Pancreas (tissue), 10 donors: ENCODE measurements around the gene LINGO3. TPM values are rescaled to one million over a fixed set of nuclear protein-coding genes. Genes with fewer than 3 reads are reported as not detected.

Experiments
- ATAC-seq, 4 donors: fragments of 200-7000 bp; cut with Tn5 transposase; one replicate each; pipeline versions ENCODE4 v1.8.0 to v1.9.1; 2020; ENCODE audit warnings: mild to moderate bottlenecking in 4 of 4, moderate library complexity in 4 of 4
- DNase-seq, 6 donors: peaks; one replicate each; pipeline ENCODE4 v3.0.0-alpha.2; 2020
- FAIRE-seq: peaks from 2 replicates; lab custom pipeline; 2012; peaks lifted over from hg19 to GRCh38; lab: Jason Lieb, UNC
- H3K27ac ChIP-seq, 4 donors: fragments of 200-600 bp; sonication (generic); 1 replicate in 3 of 4; 2 replicates in 1 of 4; pipeline versions ENCODE4 v1.5.0 to v1.8.0; 2020
- H3K27me3 ChIP-seq, 4 donors: fragments of 200-600 bp; one replicate each; pipeline ENCODE4 v1.8.0; 2021
- H3K36me3 ChIP-seq, 3 donors: fragments of 200-600 bp; sonication (generic) in 1 of 3; one replicate each; pipeline versions ENCODE4 v1.5.0 to v1.8.0; 2020 to 2021
- H3K4me1 ChIP-seq, 3 donors: fragments of 200-600 bp; one replicate each; pipeline ENCODE4 v1.8.0; 2021
- H3K4me3 ChIP-seq, 4 donors: fragments of 200-600 bp; sonication (generic) in 2 of 4; one replicate each; pipeline versions ENCODE4 v1.5.0 to v1.8.0; 2020 to 2021
- H3K9me3 ChIP-seq, 4 donors: fragments of 200-600 bp; one replicate each; pipeline ENCODE4 v1.8.0; 2021
- CTCF ChIP-seq, 4 donors: fragments of 200-600 bp; sonication (generic) in 3 of 4; IDR thresholded peaks; one replicate each; pipeline versions ENCODE4 v1.5.0 to v1.8.0; 2021; ENCODE audit warnings: antibody characterized with exemption in 4 of 4
- WGBS, 2 donors: extraction: QIAGEN DNeasy Blood & Tissue Kit; methylation state at CpG; one replicate each; pipeline ENCODE4 v1.1.7; 2013; 5-methylcytosine and 5-hydroxymethylcytosine counted together
- intact Hi-C, 3 donors: fragments of 100-400 bp; cut with DNase I; formaldehyde crosslinking; loops; one replicate each; pipeline versions ENCODE4 v1.11.1 to v1.14.2; 2022
- polyA plus RNA-seq, 2 donors: library from polyadenylated mRNA; stranded (reverse); fragments of 200-250 nt; gene quantifications; one replicate each; pipeline ENCODE4 v1.2.3, GENCODE V29; 2013
- total RNA-seq, 6 donors: library from RNA; stranded (reverse); fragmentation: NEBNext Ultra II Directional in 4 of 6; extraction: Animal tissue kit (Norgen Biotek cat#: 25700) in 4 of 6; gene quantifications; one replicate each; pipeline versions ENCODE4 v1.2.1 to v1.2.4, GENCODE V29; 2021 to 2023
- donor health status: healthy with polysubstance abuse.
- donor health status: DM: no; HTN: no; CAD: no; lungs with moderate emphysema.
- donor health status: DM: no; HTN: no; CAD: no.
- donor health status: control.
- donor health status: control.
- donor health status: Bipolar disorder and iron deficiency.
- donor health status: DM: yes; HTN: yes; CAD: no.
- donor health status: DM: no; HTN: no; CAD: no.
- donor health status: DM: no; HTN: no; CAD: no.
- donor health status: DM: yes; HTN: yes; CAD: no.

The LINGO3 gene
- total and polyA plus RNA-seq, 8 donors, result 0.05 to 1.5 (median 0.16) TPM; not detected in 5

- H3K27ac ChIP-seq, result no peak overlapping the region
- WGBS, 2 donors, result 96 to 97% methylated on average over 28 to 31 of the region's 31 CpGs
- intact Hi-C loops, result no loop called here
- no peaks in the 10 kb centered on the region for H3K27me3 ChIP-seq
- no peak for TF ChIP-seq CTCF (IDR thresholded peaks at IDR 0.05)
- ATAC-seq (peak in 1 of 4 donors; percentile 5), DNase-seq (peak in 2 of 6 donors; percentile 17 to 62), FAIRE-seq (no peak)
- peaks cover 0 to 5% (median 0%) of the 10 kb centered on the region in 3 donors for H3K36me3 ChIP-seq
- H3K4me3 ChIP-seq, result no peak overlapping the region
- no peaks in the 10 kb centered on the region for H3K9me3 ChIP-seq
- H3K4me1 ChIP-seq, result no peaks in the 10 kb centered on the region
Measured at GRCh38 chr19:2343289-2343982, 35.5 kb upstream of the LINGO3 start.

- Histone ChIP-seq H3K9me3 (no peaks in the 10 kb centered on the region), H3K36me3 (peaks cover 0 to 5% (median 0%) of the 10 kb centered on the region in 3 donors), H3K4me3 (no peak overlapping the region), H3K4me1 (no peaks in the 10 kb centered on the region), H3K27ac (no peak overlapping the region), H3K27me3 (no peaks in the 10 kb centered on the region)
- 95 to 96% methylated on average over 27 to 29 of the region's 29 CpGs for WGBS, 2 donors
- intact Hi-C loops, result no loop called here
- no peak for TF ChIP-seq CTCF (IDR thresholded peaks at IDR 0.05)
- DNase-seq (peak in 2 of 6 donors; percentile 23 to 70), FAIRE-seq (no peak), ATAC-seq (no peak)
Measured at GRCh38 chr19:2342656-2343288, 34.8 kb upstream of the LINGO3 start.

- Histone ChIP-seq H3K9me3 (no peaks in the 10 kb centered on the region), H3K36me3 (peaks cover 0 to 5% (median 0%) of the 10 kb centered on the region in 3 donors), H3K4me3 (no peak overlapping the region), H3K27ac (no peak overlapping the region), H3K27me3 (no peaks in the 10 kb centered on the region), H3K4me1 (no peaks in the 10 kb centered on the region)
- no peak for TF ChIP-seq CTCF (IDR thresholded peaks at IDR 0.05)
- DNase-seq (peak in 2 of 6 donors; percentile 10 to 56), ATAC-seq (no peak), FAIRE-seq (no peak)
- WGBS, 2 donors, result 91 to 93% methylated on average over 15 of the region's 15 CpGs
- intact Hi-C loops, result no loop called here
Measured at GRCh38 chr19:2341982-2342381, 34.0 kb upstream of the LINGO3 start.

GRCh38 chr19:2341244-2341751 lies 33.3 kb upstream of the LINGO3 start:
- intact Hi-C loops, result no loop called here
- FAIRE-seq, result no peak
- peak in 2 of 6 donors; percentile 22 to 60 for DNase-seq
- H3K27me3 ChIP-seq, result no peaks in the 10 kb centered on the region
- H3K4me3 ChIP-seq, result no peak overlapping the region
- peaks cover 0 to 5% (median 0%) of the 10 kb centered on the region in 3 donors for H3K36me3 ChIP-seq
- WGBS, 2 donors, result 87 to 90% methylated on average over 24 of the region's 24 CpGs
- no peaks in the 10 kb centered on the region for H3K4me1 ChIP-seq
- no peak for TF ChIP-seq CTCF (IDR thresholded peaks at IDR 0.05)
- H3K27ac ChIP-seq, result no peak overlapping the region
- ATAC-seq, result no peak
- no peaks in the 10 kb centered on the region for H3K9me3 ChIP-seq
